Central memory CD4-positive, alpha-beta T cell (primary cell): ENCODE results near the gene WDR41.

Experiments
- DNase-seq: peaks from one replicate; pipeline ENCODE4 v3.0.0; 2022

WDR41 gene

GRCh38 chr5:77443670-77444069 is 48.4 kb downstream of the WDR41 start:
- no peak for DNase-seq

DNA sequence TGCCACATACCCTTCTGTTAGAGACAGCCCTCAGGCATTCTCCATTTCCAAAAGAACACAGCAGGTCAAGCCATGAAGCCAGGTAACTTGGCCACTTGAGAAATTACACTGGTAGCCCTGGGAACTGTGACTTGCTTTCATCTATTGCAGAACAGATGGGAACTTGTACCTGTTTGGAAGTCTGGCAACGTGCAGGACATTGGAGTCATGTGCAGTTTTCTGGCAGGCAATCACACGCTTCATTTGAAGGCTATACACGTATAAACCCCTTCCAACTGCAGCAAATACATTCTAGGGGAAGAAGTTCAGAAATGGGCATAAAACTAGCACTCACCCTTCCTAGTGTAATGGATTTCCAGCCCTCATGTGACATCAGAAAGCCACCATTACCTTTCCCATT is 54.0 kb downstream of the WDR41 start:
- DNase-seq, result no peak

GRCh38 chr5:77437194-77437593 is 54.9 kb downstream of the WDR41 start:
- no peak for DNase-seq

DNA sequence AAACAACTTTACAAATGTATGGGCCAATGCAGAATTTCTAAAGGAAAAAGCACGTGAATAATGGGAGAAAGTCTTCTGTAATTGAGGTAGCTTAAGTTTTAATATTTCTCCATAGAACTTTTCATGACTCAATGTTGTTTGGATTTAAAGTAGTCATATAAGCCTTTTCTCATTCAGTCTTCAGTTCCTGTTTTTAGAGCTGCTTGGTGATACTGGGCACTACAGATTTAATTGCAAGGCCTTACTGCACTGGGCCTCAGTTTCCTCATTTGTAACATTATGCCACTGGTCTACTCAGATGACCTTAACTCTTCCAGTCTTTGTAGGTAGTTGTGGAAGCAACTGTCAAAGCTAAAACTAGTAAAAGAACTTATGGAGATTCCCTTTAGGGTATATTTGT is 60.4 kb downstream of the WDR41 start:
- DNase-seq, result no peak

- no peak for DNase-seq
Observed at GRCh38 chr5:77431286-77431685, 60.8 kb downstream of the WDR41 start.

GRCh38 chr5:77430726-77431125 is 61.4 kb downstream of the WDR41 start:
- no peak for DNase-seq

- DNase-seq, result no peak
Observed at GRCh38 chr5:77428526-77428925, 63.6 kb downstream of the WDR41 start.

DNA sequence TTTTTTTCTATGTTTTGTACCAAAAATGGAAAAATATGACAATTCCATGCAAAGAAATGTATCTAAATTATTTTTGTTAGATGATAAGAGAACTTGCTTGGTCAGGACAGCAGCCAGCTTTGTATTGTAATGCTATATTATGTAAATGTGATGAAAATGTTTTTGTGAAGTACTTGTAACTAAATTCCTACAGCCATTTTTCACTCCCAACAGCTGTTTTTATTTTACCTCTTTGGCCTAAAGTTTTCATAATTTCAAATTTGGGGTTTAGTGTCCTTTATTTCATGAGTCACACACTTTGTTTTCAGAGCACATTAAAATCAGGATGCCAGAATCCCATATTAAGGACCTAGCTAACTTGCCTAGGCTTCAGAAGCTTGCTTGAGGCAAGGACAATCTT is 64.1 kb downstream of the WDR41 start:
- no peak for DNase-seq

GRCh38 chr5:77426670-77427069 is 65.4 kb downstream of the WDR41 start:
- no peak for DNase-seq

GRCh38 chr5:77425998-77426659 is 66.0 kb downstream of the WDR41 start:
- no peak for DNase-seq

DNA sequence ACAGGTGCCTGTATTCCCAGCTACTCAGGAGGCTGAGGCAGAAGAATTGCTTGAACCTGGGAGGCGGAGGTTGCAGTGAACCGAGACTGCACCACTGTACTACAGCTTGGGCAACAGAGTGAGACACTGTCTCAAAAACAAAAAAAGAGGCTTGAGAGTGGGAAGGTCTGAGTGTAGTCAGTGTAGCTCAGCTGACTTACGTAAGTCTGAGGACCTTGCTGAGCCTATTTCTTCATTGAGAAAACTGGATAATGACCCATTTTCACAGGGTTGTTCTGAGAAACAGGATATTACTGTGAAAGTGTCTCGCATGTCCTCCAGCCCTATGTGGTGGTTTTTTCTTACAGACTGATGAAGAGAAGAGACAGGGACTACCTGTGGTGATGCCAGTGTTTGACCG is 66.7 kb downstream of the WDR41 start:
- DNase-seq, result no peak

- no peak for DNase-seq
Observed at GRCh38 chr5:77424921-77425320, 67.2 kb downstream of the WDR41 start.

GRCh38 chr5:77423022-77423750 is 68.9 kb downstream of the WDR41 start:
- DNase-seq, result no peak

DNA sequence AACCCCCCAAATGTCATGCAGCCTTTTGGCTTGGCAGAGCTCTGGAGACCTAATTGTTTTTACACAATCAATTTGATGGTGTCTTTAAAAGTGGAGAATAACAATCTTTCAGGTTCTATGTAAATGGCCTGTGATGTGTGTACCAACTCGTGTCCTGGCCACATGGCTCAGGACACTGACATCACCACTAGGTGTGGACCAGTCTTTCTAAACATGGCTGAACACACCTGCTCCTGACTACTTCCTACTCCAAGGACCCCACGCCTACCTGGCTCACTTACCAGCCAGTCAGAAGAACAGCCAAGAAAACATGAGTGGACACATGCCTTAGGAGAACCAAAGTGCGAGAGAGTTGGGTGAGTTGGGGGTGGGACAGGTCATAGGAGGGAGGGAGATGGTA is 71.2 kb downstream of the WDR41 start:
- DNase-seq, result no peak

GRCh38 chr5:77419644-77420582 is 72.2 kb downstream of the WDR41 start:
- no peak for DNase-seq

- no peak for DNase-seq
Observed at GRCh38 chr5:77418601-77419581, 73.2 kb downstream of the WDR41 start.

DNA sequence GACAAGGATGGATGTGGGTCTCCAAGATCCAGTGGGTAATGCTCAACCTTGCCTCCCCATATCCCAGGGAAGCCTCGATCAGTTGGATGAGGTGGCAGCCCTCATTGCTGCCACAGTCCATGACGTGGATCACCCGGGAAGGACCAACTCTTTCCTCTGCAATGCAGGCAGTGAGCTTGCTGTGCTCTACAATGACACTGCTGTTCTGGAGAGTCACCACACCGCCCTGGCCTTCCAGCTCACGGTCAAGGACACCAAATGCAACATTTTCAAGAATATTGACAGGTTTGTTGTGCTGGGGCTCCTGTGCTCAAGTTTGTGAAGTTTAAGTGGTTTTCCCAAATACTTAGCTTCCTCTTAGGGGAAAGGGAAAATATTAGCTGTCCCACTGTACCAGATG is 74.0 kb downstream of the WDR41 start:
- DNase-seq, result no peak

DNA sequence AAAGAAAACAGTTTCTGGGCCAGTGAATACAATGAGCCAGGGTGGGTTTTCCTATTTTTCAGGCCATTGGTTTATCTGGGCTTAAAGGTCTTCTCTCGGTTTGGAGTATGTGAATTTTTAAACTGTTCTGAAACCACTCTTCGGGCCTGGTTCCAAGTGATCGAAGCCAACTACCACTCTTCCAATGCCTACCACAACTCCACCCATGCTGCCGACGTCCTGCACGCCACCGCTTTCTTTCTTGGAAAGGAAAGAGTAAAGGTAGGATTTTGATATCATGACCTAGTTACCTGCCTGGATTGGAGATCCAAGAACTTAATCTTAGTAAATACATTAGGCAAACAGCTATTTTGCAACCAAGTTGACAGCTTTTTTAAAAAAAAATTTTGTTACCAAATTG is 79.1 kb downstream of the WDR41 start:
- DNase-seq, result no peak

GRCh38 chr5:77409870-77410621 is 82.1 kb downstream of the WDR41 start:
- DNase-seq, result no peak

GRCh38 chr5:77407152-77407551 is 85.0 kb downstream of the WDR41 start:
- no peak for DNase-seq

- DNase-seq, result no peak
Observed at GRCh38 chr5:77402796-77403195, 89.3 kb downstream of the WDR41 start.

- DNase-seq, result no peak
Observed at GRCh38 chr5:77400645-77401044, 91.5 kb downstream of the WDR41 start.
